GM19463 (cell line): ENCODE data around the gene EHD4.

Experiments used
- ATAC-seq: cut with Tn5 transposase; IDR thresholded peaks from one replicate; pipeline ENCODE4 v1.9.1; 2021; ENCODE audit warnings: mild to moderate bottlenecking, moderate library complexity; ENCODE audit not compliant: unreplicated experiment

Gene EHD4

DNA sequence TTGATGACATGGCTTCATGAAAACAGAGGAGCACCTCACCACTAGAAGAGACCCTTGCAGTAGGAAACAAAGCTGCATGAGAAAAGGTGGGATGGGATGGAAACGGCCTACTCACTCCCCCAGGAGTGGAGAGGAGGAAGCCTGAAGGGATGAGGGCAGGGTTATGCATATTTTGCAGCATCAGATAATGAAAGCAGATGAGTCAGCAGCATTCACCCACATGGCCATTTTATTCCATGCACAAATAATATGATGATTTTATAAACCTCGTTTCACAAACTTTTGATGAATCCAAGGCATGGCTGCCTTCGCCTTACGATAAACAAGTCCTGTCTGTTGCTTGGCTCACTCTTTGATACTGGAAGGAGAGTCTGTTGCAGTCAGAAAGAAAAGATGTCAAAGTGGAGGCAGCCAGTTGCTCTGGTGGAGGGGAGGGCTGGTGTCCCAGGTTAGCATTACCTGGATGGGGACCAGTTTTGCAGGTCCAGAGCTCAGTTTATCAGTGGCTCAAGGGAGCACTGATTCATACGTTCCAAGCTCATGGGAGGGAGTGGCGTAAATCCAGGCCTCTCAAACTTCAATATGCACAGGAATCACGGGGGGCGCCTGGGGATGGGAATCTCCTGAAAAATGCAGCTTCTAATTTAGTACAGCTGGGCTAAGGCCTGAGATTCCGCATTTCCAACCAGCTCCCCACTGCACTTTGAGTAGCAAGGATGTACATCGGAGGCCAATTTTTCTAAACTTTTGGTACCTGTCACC, 9.2 kb upstream of the EHD4 start:
- ATAC-seq: no peak

DNA sequence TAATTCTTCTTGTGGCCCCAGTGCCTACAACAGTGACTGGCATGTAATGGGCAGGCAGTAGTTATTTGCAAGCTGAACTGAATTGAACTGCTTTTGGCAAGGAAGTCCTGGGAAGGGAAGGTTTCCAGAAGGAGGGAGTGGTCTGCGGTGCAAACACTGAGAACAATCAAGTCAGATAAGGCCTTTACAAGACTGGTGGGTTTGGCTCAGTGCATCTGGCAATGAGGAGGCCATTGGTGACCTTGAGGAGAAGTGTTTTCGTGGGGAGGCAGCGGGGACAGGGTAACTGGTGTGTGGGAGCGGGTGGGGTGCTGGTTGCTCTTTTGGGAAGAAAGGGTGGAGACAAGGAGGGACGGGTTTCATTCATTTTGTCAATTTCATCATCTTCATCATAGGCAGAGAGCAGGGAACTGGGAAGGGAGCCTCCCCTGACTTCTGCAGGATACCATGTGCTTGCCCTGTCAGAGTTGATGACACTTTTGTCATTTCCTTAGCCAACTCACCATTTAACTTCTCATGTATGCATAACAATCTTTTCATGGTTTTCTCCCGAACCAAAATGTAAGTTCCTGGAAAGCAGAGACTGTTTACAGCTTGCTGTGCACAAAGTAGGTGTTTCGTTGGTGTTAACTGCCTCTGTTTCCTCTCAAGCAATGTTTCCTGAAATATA, 8.4 kb upstream of the EHD4 start:
- ATAC-seq: no peak

DNA sequence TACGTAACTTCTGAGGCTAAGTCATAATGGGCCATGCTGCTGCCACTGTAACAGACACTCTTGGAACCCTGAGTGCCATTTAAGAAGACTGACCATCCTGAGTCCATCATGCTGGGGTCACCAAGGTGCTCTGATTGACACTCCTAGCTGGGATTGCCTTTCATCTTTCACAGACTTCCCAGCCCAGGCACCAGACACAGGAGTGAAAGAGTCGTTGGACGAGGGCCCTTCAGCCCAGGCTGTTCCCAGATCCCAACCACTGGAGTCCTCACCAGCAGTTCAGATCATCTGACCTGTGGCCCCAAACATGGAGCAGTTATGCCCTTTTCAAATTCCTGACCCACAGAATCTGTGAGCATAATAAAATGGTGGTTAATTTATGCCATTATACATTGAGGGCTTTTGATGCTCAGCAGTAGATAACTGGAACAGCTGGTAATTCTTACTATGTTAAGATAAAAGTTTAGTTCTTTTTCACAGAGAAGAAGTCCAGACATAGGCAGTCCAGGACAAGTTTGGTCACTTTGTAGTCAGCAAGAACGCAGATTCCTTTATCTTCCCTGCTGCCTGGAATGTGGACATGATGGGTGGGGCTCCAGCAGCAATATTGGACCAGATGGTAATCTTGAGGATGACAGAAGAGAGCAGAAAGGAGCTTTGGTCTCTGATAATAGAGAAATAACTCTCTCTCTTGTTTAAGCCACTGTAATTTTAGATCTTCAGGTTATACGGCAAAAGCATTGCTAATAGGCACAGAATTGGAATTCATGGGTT, 7.3 kb upstream of the EHD4 start:
- no peak for ATAC-seq

DNA sequence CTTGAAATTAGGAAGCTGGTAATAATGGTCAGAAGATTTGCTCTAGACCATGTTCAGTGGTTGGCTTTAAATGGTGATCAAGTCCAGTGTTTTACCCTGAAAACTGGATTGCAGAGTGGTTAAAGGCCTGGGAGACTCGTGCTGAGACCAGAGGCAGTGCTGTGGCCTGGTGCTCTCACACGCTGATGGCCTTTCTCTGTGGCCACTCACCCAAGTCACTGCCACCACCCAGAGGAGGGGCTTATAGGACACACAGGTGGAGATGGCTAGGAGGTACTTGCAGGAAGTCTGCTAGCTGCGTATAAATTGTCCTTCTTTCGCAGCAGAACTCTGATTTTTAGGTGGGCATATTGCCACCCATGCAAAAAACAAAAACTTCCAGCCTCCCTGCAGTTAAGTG, 6.2 kb upstream of the EHD4 start:
- ATAC-seq: no peak

DNA sequence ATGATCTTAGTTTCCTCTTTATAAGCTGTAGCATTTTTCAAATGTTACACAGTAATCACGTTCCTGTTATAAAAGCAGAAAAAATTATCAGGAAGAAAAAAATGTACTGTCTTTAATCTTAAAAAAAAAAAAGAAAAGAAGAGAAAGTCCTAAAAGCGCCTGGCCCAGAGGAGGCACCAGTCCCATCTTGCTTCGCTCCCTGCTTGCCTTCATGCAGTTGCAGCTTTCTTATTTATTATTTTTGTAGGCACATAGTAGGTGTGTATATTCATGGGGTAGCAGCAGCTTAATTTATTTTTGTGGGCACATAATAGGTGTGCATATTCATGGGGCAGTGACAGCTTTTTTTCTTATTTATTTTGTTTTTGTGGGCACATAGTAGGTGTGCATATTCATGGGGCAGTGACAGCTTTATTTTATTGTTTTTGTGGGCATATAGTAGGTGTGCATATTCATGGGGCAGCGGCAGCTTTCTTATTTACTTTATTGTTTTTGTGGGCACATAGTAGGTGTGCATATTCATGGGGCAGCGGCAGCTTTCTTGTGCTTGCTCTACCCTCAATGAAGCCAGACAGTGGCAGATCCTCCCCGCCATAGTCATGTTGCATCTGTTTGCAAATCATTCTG, 5.5 kb upstream of the EHD4 start:
- no peak for ATAC-seq

DNA sequence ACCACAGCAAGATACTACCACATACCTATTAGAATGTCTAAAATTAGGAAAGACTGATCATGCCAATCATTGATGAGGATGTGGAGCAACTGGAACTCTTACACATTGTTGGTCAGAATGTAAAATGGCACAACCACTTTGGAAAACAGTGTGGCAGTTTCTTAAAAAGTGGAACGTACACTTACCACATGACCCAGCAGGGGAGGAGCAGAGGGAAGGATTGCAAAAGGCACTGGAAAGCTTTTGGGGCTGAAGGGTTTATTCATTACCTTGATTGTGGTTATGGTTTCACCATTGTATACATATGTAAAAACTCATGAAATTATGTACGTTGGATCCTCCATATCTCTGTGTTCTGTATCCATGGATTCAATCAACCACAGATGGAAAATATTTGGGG, 3.3 kb upstream of the EHD4 start:
- no peak for ATAC-seq

DNA sequence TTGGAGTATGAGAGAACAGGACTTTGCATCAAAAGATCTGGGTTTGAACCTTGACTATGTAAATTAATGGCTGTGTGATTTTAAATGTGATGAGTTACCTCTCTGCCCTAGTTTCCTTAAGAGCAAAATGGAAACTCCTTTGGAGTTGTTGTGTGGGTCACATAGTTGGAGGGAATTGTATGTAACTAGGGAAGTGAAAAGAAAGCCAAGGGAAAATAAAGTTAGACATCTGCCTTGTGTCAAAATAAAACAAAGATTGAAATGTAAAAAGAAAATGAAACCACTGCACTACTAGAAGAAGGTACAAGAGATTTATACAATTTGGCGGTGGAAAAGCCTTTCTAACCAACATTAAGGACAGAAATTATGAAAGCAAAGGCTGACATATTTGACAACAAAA, 1.7 kb upstream of the EHD4 start:
- ATAC-seq: no peak

DNA sequence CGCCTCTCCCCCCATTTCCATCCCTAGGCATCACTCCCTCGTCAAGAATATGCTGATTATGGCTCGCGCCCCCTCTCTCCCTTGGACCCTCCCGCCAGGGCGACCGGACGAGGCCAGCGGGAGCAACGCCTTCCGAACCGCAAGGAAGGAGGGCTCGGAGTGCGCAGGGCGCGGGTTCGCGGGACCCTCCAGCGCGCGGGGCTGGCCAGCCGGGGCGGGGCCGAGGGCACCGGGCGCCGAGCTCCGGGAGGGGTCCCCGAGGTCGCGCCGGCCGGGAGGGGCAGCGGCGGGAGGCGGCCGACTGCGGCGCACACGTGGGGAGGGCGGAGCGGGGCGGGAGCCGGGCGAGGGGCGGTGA, 483 bp downstream of the EHD4 start:
- ATAC-seq: peak; percentile 11

DNA sequence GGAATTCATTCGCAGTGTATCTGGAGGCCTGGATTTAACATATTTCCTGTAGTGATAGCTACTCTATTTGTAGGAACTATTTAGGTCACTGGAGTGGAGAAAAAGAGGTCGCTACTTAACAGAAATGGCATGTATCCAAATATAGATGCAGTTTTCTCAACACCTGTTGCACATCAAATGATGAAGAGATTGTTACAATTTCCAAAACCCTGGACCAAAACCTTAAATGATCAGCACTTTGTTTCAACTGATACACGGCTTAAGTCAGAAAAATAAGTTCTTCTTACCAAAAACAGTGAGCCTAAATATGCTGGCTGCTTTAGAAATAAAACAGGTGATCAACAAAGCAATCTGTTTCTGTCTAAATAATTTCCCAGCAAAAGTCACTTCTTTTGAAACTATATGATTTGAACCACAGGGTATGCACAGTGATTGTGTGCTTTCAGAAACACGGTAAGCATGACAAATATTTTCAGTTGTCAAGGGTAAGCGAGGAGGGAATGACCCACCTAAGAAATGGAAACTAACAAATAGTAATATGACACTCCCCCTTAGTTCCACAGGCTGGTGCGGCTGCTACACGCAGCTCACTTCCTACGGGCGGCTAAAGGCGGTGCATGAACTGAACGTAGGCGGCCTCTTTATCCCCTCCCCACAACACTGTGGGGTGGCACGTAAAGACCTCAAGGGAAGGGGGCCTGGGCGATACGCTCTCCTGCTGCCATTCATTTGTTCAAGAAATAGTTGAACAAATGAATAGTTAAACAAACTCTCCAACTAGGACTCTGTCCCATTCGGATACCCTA, 1.1 kb downstream of the EHD4 start:
- peak; percentile 39 for ATAC-seq

DNA sequence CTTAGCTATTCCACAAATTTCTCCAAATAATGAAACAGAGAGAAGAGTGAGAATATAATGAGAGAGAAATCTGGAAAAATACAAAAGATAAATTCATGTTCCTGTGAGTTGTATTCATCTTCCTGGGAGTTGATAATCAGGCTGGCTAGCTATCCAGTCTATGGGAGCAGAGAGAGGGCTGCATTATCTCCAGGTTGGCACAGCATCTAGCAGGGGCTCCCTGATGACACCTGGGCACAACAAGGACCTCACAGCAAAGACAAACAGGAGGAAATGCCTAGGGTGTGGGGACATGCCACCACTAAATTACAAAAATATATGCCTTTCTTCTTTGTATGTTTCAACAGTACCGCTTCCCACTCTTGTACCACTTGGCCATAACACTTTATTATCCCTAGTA, 1.9 kb downstream of the EHD4 start:
- no peak for ATAC-seq

DNA sequence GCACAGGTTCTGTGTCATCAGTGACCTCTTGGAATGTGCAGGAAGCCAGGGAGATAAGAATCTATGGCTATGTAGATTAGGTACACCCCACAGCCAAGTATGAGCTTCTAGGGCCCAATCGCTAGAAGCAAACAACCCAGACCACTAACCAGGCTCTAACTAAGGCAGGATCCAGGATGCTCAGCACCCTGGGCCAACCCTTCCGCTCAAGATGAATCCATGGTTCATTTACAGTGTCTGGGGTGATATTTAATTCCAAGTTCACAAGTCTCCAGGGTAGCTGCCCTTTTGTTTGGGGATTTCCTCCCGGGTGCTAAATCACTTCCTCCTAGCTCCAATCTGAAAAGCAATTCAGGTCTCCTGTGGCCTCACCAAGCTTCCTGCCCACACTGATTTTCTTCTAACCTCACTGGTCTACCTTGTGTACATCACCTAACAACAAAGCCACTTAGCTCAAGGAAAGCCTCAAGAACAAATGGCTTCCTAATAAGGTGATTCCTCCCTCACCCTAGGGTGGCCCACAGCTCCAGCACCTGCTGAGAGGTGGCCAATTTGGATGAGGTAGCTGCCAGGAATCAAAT, 2.4 kb downstream of the EHD4 start:
- no peak for ATAC-seq

DNA sequence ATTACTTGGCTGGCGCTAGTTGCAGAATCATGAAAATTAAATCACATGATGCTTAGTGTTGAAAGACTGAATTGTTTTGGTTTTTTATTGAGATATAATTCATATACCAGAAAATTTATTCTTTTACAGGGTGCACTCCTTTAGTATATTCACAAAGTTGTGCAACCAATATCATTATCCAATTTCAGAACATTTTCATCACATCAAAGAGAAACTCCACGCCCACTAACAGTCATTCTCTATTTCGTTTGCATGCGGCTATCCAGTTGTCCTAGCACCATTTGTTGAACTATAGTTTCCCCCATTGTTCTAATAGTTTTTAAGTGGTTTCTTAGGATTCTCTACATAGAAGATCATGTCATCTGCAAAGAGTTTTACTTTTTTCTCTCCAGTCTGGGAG, 3.7 kb downstream of the EHD4 start:
- no peak for ATAC-seq

DNA sequence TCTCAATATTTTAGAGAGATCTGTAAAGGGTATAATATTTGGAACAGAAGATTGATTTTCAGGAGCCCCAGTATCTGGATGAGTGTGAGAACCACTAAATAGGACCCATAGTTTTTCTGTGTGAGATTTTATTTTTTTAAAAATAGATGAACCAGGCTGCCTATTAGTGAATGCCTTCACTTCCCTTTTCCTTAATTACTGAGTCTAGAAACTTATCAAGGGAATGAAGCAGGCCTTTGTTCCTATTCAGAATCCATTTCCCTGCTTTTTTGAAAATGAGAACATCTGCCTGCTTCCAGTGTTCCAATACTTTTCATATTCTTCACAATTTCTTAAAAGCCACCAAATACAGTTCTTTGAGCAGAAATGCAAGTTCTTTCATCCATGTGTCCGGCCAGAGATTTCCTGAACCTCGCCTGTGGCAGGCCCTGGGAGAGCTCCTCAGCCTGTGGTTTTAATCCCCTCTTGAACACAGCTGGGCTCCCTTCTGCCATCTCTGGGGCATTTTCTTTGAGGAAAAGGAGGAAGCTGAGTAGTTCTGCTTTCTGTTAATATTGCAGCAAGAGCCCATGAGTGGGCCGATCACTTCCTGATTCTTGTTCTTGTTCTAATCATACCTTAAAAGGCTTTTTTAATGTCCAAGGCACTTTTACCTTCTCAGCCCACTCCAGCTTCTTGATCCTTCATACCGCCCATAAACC, 4.7 kb downstream of the EHD4 start:
- ATAC-seq: no peak

DNA sequence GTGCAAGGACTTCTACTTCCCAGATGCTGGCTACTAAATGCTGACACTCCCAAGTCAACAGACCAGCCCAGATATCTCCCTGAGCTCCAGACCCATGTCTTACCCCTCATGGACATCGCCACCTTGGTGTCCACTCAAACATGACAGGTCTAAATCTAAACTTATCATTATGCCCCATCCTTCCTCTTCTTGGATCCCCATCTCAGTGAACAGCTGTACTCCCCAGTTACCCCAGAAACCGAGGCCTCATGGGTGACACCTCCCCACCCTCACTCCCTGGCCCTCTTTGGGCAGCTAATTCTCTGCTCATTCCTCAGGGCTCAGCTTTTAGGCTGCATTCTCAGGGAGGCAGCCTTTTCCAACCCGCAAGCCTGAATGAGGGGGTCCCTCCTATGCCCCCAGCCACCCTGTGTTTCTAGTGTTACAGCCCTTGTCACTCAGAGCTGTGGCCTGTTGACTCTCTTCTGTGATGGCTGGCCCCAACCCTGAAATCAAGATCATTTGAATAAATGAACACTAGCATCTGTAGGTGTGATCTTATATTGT, 5.4 kb downstream of the EHD4 start:
- ATAC-seq: no peak

DNA sequence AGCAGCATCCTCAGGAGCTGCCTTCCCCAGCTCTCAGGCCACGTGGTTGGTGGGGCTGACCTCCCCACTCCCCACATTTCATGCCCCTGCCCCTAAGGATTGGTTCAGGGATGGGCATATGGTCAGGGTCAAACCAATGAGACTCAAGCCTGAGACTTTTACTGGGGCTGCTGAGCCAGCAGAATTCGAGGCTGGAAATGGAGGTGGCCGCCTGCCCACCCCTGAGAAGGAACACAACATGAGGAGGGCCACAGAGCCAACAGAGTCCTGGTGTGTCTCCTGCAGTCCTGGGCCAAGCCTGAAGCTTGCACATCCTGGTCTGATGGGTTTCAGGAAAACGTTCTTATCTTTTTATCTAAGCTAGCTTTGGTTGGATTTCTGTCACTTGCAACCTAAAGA, 5.9 kb downstream of the EHD4 start:
- no peak for ATAC-seq

DNA sequence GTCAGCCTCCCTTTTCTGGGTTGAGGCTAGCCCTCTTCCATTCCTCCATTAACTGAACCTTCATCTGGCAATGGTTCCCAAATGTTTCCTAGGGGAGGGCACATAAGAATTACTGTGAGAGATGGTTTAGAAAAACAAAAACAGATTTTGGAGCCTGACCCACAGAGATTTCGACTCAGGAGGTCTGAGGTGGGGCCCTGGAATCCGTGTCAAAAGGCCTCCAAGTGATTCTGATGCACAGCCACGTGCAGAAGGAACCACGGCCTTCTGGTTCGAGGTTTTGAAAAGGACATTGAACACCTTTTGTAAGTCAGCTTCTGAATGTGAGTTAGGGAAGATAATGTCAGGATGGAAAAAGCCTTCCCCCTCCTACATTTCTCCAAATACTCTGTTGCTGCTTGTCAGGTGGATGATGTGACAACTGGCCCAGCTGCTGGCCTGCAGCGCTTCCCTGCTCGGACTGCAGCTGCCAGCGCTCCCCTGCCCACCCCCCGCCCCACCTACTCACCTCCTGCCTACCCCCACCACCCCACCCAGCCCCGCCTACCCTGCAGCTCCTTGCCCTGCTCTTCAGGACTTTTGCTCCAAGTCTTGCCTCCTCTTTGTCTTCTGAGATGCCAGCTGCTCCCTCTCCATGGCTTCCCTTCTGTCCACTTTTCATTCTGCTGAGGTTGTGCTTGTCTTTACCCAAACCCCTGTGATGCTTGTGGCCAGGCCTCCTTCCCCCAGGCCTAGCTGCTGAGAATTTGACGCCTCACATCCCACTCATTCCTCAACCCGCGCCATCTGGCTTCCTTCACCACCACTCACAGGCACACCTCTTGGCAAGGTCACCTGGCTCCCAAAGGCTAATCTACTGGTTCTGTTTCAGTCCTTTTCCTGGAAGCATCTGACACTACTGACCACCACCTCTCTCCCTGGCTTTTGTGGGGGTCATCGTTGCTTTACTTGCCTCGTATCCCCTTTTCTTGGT, 6.6 kb downstream of the EHD4 start:
- no peak for ATAC-seq

DNA sequence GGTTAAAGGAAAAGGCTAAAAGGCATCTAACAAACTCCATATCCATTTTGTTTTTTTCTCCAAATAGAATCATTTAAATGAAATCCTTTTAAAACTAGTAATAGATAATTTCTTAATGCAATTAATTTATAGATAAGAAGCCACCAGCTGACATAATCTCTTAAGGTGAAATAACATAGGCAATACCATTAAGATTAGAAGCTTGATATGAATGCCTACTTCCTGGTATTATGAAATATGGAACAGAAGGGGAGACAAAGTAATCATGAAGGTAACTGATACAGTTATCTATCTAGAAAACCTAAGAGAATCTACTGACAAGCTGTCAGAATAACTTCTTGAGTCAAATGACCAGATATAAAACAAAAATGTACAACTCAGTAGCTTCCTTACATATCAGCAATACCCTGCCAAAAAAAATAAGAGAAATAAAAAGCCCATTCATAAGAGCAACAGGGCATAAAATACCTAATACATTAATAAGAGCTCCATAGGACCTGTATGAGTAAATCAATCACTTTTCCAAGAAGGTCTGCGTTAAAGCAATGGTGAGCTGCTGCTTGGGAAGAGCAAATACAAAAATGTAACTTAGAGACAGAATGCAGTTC, 10.7 kb downstream of the EHD4 start:
- ATAC-seq: no peak

DNA sequence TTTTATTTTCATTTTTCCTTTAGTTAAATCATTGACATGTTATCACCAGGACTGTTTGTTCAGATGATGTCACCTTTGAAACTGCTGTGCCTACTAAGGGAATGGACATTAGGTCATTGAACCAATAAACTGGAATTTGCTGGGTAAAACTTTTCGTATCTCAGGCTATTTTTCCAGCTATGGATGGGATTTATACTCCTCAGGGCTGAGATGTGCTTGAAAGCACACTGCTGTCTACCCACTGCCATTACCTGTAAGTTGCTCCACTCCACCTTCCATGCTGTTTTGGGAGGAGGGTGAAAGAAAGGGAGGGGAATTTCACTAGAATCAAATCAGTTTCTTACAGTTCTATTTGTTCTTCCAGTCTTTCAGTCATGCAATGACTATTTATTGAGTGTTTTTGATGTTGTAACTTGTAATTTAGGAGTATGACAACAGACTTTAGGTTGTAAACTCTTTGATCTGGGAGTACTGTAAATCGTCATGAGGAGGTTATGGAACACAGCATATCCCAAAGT, 11.3 kb downstream of the EHD4 start:
- no peak for ATAC-seq
